NCI-H128 (cell line): ENCODE measurements around the gene ACER3.
"Not testable (repeated sequence)": the region's sequence is repeated elsewhere in the genome, so short reads cannot be mapped to it uniquely, and the experiment has no call there.

Source experiments
- DNase-seq: peaks from one replicate; lab custom pipeline; 2025; ENCODE audit not compliant: unreplicated experiment; lab: John Stamatoyannopoulos, UW

Gene ACER3

GRCh38 chr11:76919467-76919866 lies 58.7 kb downstream of the ACER3 start:
- no peak for DNase-seq

- DNase-seq: peak; percentile 63
Observed at GRCh38 chr11:76919887-76920746, 59.4 kb downstream of the ACER3 start.

- no peak for DNase-seq
Observed at GRCh38 chr11:76927160-76927559, 66.4 kb downstream of the ACER3 start.

- no peak for DNase-seq
Observed at GRCh38 chr11:76935042-76935441, 74.3 kb downstream of the ACER3 start.

- no peak for DNase-seq
Observed at GRCh38 chr11:76939219-76939631, 78.5 kb downstream of the ACER3 start.

GRCh38 chr11:76944225-76944624 lies 83.5 kb downstream of the ACER3 start:
- DNase-seq: no peak

- no peak for DNase-seq
Observed at GRCh38 chr11:76946223-76946622, 85.5 kb downstream of the ACER3 start.

GRCh38 chr11:76947190-76947589 lies 86.5 kb downstream of the ACER3 start:
- no peak for DNase-seq

GRCh38 chr11:76947800-76948199 lies 87.1 kb downstream of the ACER3 start:
- no peak for DNase-seq

- DNase-seq: no peak
Observed at GRCh38 chr11:76955459-76956114, 94.9 kb downstream of the ACER3 start.

- DNase-seq: no peak
Observed at GRCh38 chr11:76962583-76963416, 102.1 kb downstream of the ACER3 start.

- not testable (repeated sequence) for DNase-seq
Observed at GRCh38 chr11:76963417-76964168, 102.9 kb downstream of the ACER3 start.

GRCh38 chr11:76972051-76972450 lies 111.3 kb downstream of the ACER3 start:
- no peak for DNase-seq

- no peak for DNase-seq
Observed at GRCh38 chr11:76974179-76974891, 113.6 kb downstream of the ACER3 start.

- DNase-seq: no peak
Observed at GRCh38 chr11:76975513-76975912, 114.8 kb downstream of the ACER3 start.

GRCh38 chr11:76977791-76978190 lies 117.1 kb downstream of the ACER3 start:
- DNase-seq: no peak

- no peak for DNase-seq
Observed at GRCh38 chr11:76978239-76978638, 117.5 kb downstream of the ACER3 start.

GRCh38 chr11:76978818-76979217 lies 118.1 kb downstream of the ACER3 start:
- no peak for DNase-seq

GRCh38 chr11:76980196-76980595 lies 119.5 kb downstream of the ACER3 start:
- DNase-seq: no peak

- DNase-seq: no peak
Observed at GRCh38 chr11:76984743-76985142, 124.0 kb downstream of the ACER3 start.
